B cell (primary cell): ENCODE results near the gene NEUROG3. TPM values are rescaled to one million over a fixed set of nuclear protein-coding genes. Genes with fewer than 3 reads are reported as not detected.

Experiments used
- ATAC-seq: fragments of 200-7000 bp; cut with Tn5 transposase; one replicate; pipeline ENCODE4 v1.10.0; 2021; ENCODE audit warnings: low read depth, mild to moderate bottlenecking, moderate number of reproducible peaks, moderate library complexity
- CTCF ChIA-PET: fragments of 350-600 bp; sonication (Branson Sonifier 250); formaldehyde crosslinking; loops from one replicate; lab custom pipeline; 2021; ENCODE audit warnings: antibody characterized with exemption, inconsistent platforms; lab: Charles Lee
- POLR2A ChIA-PET: fragments of 350-600 bp; sonication (Branson Sonifier 250); formaldehyde crosslinking; loops from one replicate; lab custom pipeline; 2021; ENCODE audit warnings: antibody characterized with exemption; lab: Charles Lee
- DNase-seq: peaks from one replicate; pipeline ENCODE4 v3.0.0; 2013
- H2AFZ ChIP-seq: 2 replicates; pipeline ENCODE4 v1.6.1; 2012; ENCODE audit warnings: mild to moderate bottlenecking, low read depth, low read length; ENCODE audit not compliant: insufficient read depth, poor library complexity, severe bottlenecking
- H3K27ac ChIP-seq, 2 donors: 1 replicate in 1 of 2; 2 replicates in 1 of 2; pipeline ENCODE4 v1.5.1; 2012 to 2013; ENCODE audit warnings: low read length in 2 of 2, mild to moderate bottlenecking in 2 of 2, moderate library complexity in 1 of 2
- H3K27me3 ChIP-seq, 4 experiments: fragments of 200-600 bp in 1 of 4; sonication (generic) in 1 of 4; replicated peaks in 1 of 4; 1 replicate in 2 of 4; 2 replicates in 2 of 4; pipeline versions ENCODE4 v1.6.1 to v1.7.0; 2013 to 2016; ENCODE audit warnings: low read length in 3 of 4, mild to moderate bottlenecking in 2 of 4, mixed read lengths in 1 of 4, moderate library complexity in 1 of 4; ENCODE audit not compliant: insufficient read depth in 4 of 4, control insufficient read depth in 3 of 4; ENCODE audit errors: control extremely low read depth in 1 of 4
- H3K36me3 ChIP-seq, 2 experiments: replicated peaks in 1 of 2; 1 replicate in 1 of 2; 2 replicates in 1 of 2; pipeline versions ENCODE4 v1.6.1 to v1.7.1; 2013; ENCODE audit warnings: low read length in 1 of 2; ENCODE audit not compliant: insufficient read depth in 2 of 2, control insufficient read depth in 1 of 2; ENCODE audit errors: control extremely low read depth in 1 of 2, extremely low read depth in 1 of 2
- H3K4me1 ChIP-seq, 2 donors: fragments of 200-600 bp in 1 of 2; sonication (generic) in 1 of 2; 1 replicate in 1 of 2; 2 replicates in 1 of 2; pipeline versions ENCODE4 v1.5.1 to v1.6.1; 2013 to 2017; ENCODE audit warnings: low read length in 2 of 2; ENCODE audit not compliant: control insufficient read depth in 2 of 2, insufficient read depth in 2 of 2
- H3K4me2 ChIP-seq: replicated peaks from 2 replicates; pipeline ENCODE3; 2012; ENCODE audit warnings: mild to moderate bottlenecking, low read depth, low read length; ENCODE audit not compliant: poor library complexity, severe bottlenecking
- H3K4me3 ChIP-seq, 5 experiments: fragments of 200-600 bp in 1 of 5; sonication (generic) in 1 of 5; 1 replicate in 3 of 5; 2 replicates in 2 of 5; pipeline versions ENCODE4 v1.5.1 to v1.7.0; 2011 to 2016; ENCODE audit warnings: low read length in 4 of 5, mild to moderate bottlenecking in 4 of 5, low read depth in 2 of 5, control low read depth in 1 of 5, moderate library complexity in 1 of 5; ENCODE audit not compliant: insufficient read depth in 1 of 5; ENCODE audit errors: control extremely low read depth in 1 of 5, extremely low read depth in 1 of 5
- H3K79me2 ChIP-seq: fragments of 200-600 bp; sonication (generic); one replicate; pipeline ENCODE4 v1.6.0; 2016; ENCODE audit warnings: low read length; ENCODE audit not compliant: control insufficient read depth, insufficient read depth
- H3K9ac ChIP-seq: fragments of 200-600 bp; sonication (generic); 2 replicates; pipeline ENCODE4 v1.6.1; 2017; ENCODE audit warnings: mild to moderate bottlenecking, low read length, moderate library complexity
- H3K9me3 ChIP-seq, 3 donors: one replicate each; pipeline versions ENCODE4 v1.6.1 to v1.7.1; 2013; ENCODE audit warnings: low read length in 2 of 3; ENCODE audit not compliant: control insufficient read depth in 2 of 3, insufficient read depth in 1 of 3; ENCODE audit errors: control extremely low read depth in 1 of 3
- H4K20me1 ChIP-seq: 2 replicates; pipeline ENCODE4 v1.6.0; 2012; ENCODE audit warnings: mild to moderate bottlenecking, low read length; ENCODE audit not compliant: insufficient read depth, control insufficient read depth, poor library complexity, severe bottlenecking
- H3K27ac Mint-ChIP-seq: one replicate; pipeline ENCODE4 v1.8.0; 2021; ENCODE audit warnings: mixed read lengths
- H3K27me3 Mint-ChIP-seq: one replicate; pipeline ENCODE4 v1.8.0; 2021; ENCODE audit warnings: mixed read lengths
- H3K4me1 Mint-ChIP-seq: one replicate; pipeline ENCODE4 v1.8.0; 2021; ENCODE audit warnings: mixed read lengths
- H3K4me3 Mint-ChIP-seq: one replicate; pipeline ENCODE4 v1.8.0; 2021; ENCODE audit warnings: mixed read lengths
- H3K9me3 Mint-ChIP-seq: one replicate; pipeline ENCODE4 v1.8.0; 2022; ENCODE audit warnings: mixed read lengths; ENCODE audit not compliant: insufficient read depth
- CTCF ChIP-seq: fragments of 200-600 bp; IDR thresholded peaks from one replicate; pipeline ENCODE4 v1.8.0; 2022; ENCODE audit warnings: antibody characterized with exemption, mild to moderate bottlenecking
- EZH2 ChIP-seq: IDR thresholded peaks from 2 replicates; pipeline ENCODE4 v1.6.1; 2012; ENCODE audit warnings: borderline replicate concordance, low read depth, mild to moderate bottlenecking, moderate library complexity, low read length; ENCODE audit not compliant: insufficient read depth, poor library complexity, severe bottlenecking
- WGBS: methylation state at CpG from one replicate; pipeline ENCODE4 v1.1.5; 2013; ENCODE audit warnings: missing lambda C conversion rate; ENCODE audit not compliant: insufficient coverage; 5-methylcytosine and 5-hydroxymethylcytosine counted together
- intact Hi-C: fragments of 100-400 bp; cut with micrococcal nuclease; formaldehyde crosslinking; loops from one replicate; pipeline ENCODE4 v1.10.0; 2022
- polyA plus RNA-seq: library from polyadenylated mRNA; depleted of rRNA; stranded (reverse); fragments of >200 nt; gene quantifications from 2 replicates; pipeline ENCODE4 v1.2.3, GENCODE V29; 2012
- total RNA-seq, 2 donors: library from RNA; stranded (reverse); fragments of 120-200 nt in 1 of 2; gene quantifications; 1 replicate in 1 of 2; 2 replicates in 1 of 2; pipeline versions ENCODE4 v1.2.3 to v1.2.4, GENCODE V29; 2013 to 2022

NEUROG3 gene
- total and polyA plus RNA-seq, 2 donors (not counting 1 experiment from before 2014, with no cell fraction given) = not detected

DNA sequence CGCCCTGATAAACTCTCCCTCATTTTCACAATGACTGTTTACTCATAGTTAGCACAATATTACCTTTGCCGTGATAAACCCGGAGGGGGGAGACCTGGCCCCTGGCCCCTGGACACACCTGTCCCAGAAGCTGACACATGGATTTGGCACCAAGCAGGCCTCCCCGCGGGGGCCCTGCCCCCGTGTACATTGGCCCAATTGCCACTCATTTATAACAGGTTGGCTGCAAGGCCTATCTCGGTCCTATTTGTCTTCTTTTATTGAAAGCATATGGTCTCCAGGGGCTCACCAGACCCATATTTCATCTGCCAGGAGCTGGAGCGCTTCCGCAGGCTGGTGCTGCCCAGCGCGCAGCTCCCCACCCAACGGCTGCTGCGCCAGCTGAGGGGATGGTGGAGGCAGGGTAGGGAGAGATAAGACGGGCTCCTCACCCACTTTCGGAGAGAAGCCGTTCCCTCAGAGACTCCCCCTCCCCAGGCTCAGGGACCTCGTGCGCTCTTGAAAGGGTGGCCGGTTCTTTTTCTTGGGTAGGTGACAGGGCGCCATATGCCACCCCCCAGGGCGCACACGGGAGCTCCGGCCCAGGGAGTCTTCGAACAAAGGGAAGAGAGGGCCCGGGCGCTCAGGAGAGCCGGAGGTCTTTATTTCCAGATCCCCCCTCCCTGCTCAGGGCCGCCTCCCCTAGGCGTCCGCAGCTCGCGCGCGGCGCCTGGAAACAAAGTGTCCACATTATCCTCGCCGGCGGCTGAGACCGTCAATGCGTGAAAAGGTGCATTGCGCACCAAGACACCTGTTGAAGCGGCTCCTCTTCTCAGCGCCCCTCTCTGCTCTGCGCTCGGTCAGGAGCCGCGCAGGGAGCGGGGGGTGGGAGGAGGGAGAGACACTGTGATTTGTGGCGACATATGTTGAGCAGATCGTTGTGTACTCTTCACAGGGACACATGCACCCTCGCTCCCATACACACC is 4.3 kb upstream of the NEUROG3 start:
- ATAC-seq = no peak
- H3K27me3 ChIP-seq = peaks cover 0 to 75% (median 17%) of the 10 kb centered on the region in 4 experiments
- H3K27me3 Mint-ChIP-seq = peaks cover 69% of the 10 kb centered on the region
- DNase-seq = peak; percentile 21
- H3K4me3 ChIP-seq = no peak overlapping the region
- peaks cover 20% of the 10 kb centered on the region for H3K4me1 Mint-ChIP-seq
- H3K9me3 Mint-ChIP-seq = no peaks in the 10 kb centered on the region
- POLR2A ChIA-PET = no interaction called here
- no peaks in the 10 kb centered on the region for H3K79me2 ChIP-seq
- CTCF ChIA-PET = no interaction called here
- no peak overlapping the region for H2AFZ ChIP-seq
- no peak overlapping the region for H3K27ac Mint-ChIP-seq
- intact Hi-C loops = no loop called here
- peaks cover 0 to 7% (median 0%) of the 10 kb centered on the region in 3 donors for H3K9me3 ChIP-seq
- H4K20me1 ChIP-seq = no peaks in the 10 kb centered on the region
- H3K4me3 Mint-ChIP-seq = no peak overlapping the region
- 8% methylated on average over 35 of the region's 51 CpGs for whole genome bisulfite sequencing
- H3K4me1 ChIP-seq = peaks cover 22 to 26% of the 10 kb centered on the region in 2 donors
- no peak overlapping the region for H3K27ac ChIP-seq
- TF ChIP-seq EZH2 = no peak
- no peak for TF ChIP-seq CTCF
- H3K9ac ChIP-seq = no peak overlapping the region
- H3K4me2 ChIP-seq = no peak overlapping the region
- H3K36me3 ChIP-seq = no peaks in the 10 kb centered on the region
